DMS53 treated with DMSO at 0.1 percent for 48 hours (cell line): ENCODE data around the gene BRIP1.
"Not testable (repeated sequence)": the region's sequence is repeated elsewhere in the genome, so short reads cannot be mapped to it uniquely, and the experiment has no call there.

Source experiments
- DNase-seq: peaks from one replicate; lab custom pipeline; 2025; ENCODE audit not compliant: unreplicated experiment; lab: John Stamatoyannopoulos, UW

BRIP1 gene

GRCh38 chr17:61702450-61702849 lies 160.9 kb downstream of the BRIP1 start:
- no peak for DNase-seq

DNA sequence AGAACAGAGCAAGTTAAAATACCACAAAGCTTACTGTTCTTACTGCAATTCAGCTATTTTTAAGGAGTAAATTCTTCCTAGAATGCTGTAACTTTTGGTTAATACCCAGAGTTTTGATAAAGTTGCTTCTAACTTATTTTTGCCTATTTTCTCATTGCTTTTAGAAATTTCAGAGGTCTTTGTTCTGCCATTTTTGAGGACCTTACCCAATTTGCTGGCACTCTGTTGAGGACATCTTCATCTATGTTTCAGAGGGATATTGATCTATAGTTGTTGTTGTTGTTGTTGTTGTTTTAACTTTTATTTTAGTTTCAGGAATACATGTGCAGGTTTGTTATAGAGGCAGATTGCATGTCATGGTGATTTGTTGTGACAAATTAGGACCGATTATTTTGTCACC lies 161.3 kb downstream of the BRIP1 start:
- no peak for DNase-seq

GRCh38 chr17:61701334-61701733 lies 162.0 kb downstream of the BRIP1 start:
- no peak for DNase-seq

- DNase-seq, result no peak
Measured at GRCh38 chr17:61700252-61700651, 163.1 kb downstream of the BRIP1 start.

DNA sequence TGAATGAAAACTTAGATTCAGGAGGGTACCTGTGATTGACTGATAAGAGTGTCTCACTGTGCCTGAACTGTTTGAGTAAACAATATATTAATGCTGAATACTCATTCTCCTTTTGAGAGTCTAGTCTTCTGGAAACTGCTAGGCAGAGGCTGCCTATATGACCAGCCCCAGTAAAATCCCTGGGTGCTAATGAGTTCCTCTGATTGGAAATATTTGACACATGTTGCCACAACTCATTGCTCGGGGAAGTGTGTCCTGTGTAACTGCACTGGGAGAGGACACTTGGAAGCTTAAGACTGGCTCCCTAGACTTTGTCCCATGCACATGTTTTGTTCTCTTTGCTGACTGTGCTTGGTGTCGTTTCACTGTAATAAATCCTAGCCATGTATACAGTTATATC lies 163.6 kb downstream of the BRIP1 start:
- no peak for DNase-seq

DNA sequence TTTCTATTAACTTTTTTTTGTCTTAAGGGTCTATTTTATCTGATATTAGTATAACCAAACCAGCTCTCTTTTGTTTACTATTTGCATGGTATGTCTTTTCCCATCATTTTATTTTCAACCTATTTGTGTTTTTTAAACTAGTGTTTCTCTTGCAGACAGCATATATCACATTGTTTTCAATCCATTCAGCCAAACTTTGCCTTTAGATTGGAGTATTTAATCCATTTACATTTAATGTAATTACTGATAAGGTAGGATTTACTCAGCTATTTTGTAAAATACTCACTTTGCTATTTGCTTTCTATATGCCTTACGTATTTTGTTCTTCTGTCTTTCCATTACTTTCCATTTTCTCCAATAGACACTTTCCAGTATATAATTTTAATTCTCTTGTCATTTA lies 164.3 kb downstream of the BRIP1 start:
- no peak for DNase-seq

DNA sequence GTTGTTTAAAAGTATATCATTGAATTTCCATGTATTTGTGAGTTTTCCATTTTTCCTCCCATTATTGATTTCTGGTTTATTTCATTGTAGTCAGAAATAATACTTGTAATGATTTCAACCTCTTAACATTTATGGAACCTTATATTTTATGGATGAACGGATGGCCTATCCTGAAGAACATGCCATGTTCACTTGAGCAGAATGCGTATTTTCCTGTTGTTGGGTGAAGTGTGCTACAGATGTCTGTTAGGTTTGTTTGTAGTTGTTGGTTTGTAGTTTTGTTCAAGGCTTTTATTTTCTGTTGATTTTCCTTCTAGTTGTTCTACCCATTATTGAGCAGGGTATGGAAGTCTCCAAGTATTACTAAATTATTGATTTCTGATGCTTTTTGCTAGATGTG lies 165.1 kb downstream of the BRIP1 start:
- DNase-seq, result no peak

GRCh38 chr17:61695779-61696337 lies 167.5 kb downstream of the BRIP1 start:
- DNase-seq, result no peak

DNA sequence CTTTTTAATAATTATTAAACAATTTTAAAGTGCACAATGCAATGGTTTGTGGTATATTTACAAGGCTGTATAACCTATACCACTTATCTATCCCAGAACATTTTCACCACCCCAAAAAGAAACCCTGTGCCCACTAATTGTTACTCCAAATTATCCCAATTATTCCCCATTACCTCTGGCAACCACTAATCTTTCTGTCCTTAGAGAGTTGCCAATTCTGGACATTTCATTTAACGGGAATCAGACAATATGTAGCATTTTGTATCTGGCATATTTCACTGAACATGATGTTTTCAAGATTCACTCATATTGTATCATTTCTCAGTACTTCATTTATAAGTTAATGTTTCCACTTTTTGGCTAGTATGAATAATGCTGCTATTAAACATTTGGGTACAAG lies 169.2 kb downstream of the BRIP1 start:
- no peak for DNase-seq

- DNase-seq, result no peak
Measured at GRCh38 chr17:61689610-61690180, 173.6 kb downstream of the BRIP1 start.

- DNase-seq, result no peak
Measured at GRCh38 chr17:61687769-61688168, 175.6 kb downstream of the BRIP1 start.

- no peak for DNase-seq
Measured at GRCh38 chr17:61686113-61686512, 177.2 kb downstream of the BRIP1 start.

- DNase-seq, result no peak
Measured at GRCh38 chr17:61684818-61685217, 178.5 kb downstream of the BRIP1 start.

DNA sequence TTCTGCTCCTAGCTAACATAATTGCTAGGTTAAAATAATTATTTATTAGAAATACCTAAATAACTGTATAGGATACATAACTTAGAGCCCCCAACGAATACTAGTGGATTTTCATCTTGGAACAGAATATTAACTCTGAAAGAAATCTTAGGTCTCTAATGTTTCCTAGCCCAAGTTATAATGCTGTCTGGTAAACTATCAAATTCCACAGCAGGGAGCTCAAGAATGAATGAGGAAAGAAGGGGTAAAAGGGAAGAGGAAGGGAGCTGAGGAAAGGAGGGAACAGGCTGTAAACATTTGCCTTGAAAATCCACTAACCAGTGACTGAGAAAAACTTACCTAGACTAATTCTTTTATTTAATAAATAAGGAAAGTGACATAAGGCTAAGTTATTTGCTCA lies 179.2 kb downstream of the BRIP1 start:
- DNase-seq, result no peak

DNA sequence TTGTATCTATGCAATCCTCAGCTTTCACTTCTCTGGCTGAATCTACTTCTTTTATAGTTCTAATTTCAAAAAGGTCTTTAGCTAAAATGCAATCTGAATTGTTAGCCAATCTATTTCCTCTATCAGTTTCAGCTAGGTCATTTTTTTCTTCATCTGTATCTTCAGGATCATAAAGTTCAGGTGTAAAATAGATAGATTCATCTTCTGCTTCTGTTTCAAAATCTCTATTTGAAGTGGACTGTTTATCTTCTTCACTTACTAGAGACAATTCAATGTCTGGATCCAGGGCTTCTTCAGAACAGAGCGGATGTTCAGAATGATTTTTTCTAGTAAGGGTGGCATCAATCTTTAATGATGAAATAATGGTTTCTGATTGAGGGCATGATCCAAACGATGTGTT lies 179.9 kb downstream of the BRIP1 start:
- DNase-seq, result no peak

GRCh38 chr17:61680921-61681320 lies 182.4 kb downstream of the BRIP1 start:
- DNase-seq, result no peak

- DNase-seq, result no peak
Measured at GRCh38 chr17:61678339-61678738, 185.0 kb downstream of the BRIP1 start.

- not testable (repeated sequence) for DNase-seq
Measured at GRCh38 chr17:61677150-61677811, 186.0 kb downstream of the BRIP1 start.

DNA sequence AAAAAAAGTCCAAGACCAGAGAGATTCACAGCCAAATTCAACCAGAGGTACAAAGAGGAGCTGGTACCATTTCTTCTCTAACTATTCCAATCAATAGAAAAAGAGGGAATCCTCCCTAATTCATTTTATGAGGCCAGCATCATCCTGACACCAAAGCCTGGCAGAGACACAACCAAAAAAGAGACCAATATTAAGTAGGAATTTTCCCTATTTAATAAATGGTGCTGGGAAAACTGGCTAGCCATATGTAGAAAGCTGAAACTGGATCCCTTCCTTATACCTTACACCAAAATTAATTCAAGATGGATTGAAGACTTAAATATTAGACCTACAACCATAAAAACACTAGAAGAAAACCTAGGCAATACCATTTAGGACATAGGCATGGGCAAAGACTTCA lies 186.8 kb downstream of the BRIP1 start:
- DNase-seq, result not testable (repeated sequence)

DNA sequence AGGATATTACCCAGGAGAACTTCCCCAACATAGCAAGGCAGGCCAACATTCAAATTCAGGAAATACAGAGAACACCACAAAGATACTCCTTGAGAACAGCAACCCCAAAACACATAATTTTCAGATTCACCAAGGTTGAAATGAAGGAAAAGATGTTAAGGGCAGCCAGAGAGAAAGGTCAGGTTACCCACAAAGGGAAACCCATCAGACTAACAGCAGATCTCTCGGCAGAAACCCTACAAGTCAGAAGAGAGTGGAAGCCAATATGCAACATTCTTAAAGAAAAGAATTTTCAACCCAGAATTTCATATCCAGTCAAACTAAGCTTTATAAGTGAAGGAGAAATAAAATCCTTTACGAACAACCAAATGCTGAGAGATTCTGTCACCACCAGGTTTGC lies 188.7 kb downstream of the BRIP1 start:
- DNase-seq, result not testable (repeated sequence)

- DNase-seq, result not testable (repeated sequence)
Measured at GRCh38 chr17:61673019-61673897, 190.1 kb downstream of the BRIP1 start.

GRCh38 chr17:61672140-61672539 lies 191.2 kb downstream of the BRIP1 start:
- DNase-seq, result no peak
